Medulla oblongata (tissue), 1 donor: ENCODE data around the gene RNF121.
A peak's percentile ranks its signal among the peaks of the same experiment; 100 is the strongest.

Experiments
- DNase-seq: peaks from one replicate; pipeline ENCODE4 v3.0.0-alpha.2; 2015; ENCODE audit errors: extremely low spot score

The RNF121 gene

GRCh38 chr11:71988050-71988449, 59.2 kb downstream of the RNF121 start:
- no peak for DNase-seq

GRCh38 chr11:71990701-71991100, 61.9 kb downstream of the RNF121 start:
- no peak for DNase-seq

- peak; percentile 89 for DNase-seq
Measured at GRCh38 chr11:71991494-71991893, 62.6 kb downstream of the RNF121 start.

GRCh38 chr11:71992136-71992730, 63.4 kb downstream of the RNF121 start:
- DNase-seq: no peak

- DNase-seq: no peak
Measured at GRCh38 chr11:71994786-71995185, 65.9 kb downstream of the RNF121 start.

- no peak for DNase-seq
Measured at GRCh38 chr11:71995726-71996291, 67.0 kb downstream of the RNF121 start.

- no peak for DNase-seq
Measured at GRCh38 chr11:71996517-71996916, 67.7 kb downstream of the RNF121 start.

GRCh38 chr11:71996946-71997345, 68.1 kb downstream of the RNF121 start:
- DNase-seq: no peak

GRCh38 chr11:71997594-71997993, 68.7 kb downstream of the RNF121 start:
- DNase-seq: no peak

- no peak for DNase-seq
Measured at GRCh38 chr11:71998061-71998460, 69.2 kb downstream of the RNF121 start.

GRCh38 chr11:71998649-71999310, 69.9 kb downstream of the RNF121 start, which contains the start of gene IL18BP:
Gene IL18BP (plus strand): TSS chr11:71998909. CDS start chr11:71999985, 1,076 bp downstream.
- peak; percentile 65 for DNase-seq

- DNase-seq: no peak
Measured at GRCh38 chr11:71999362-71999761, 70.5 kb downstream of the RNF121 start.

- DNase-seq: no peak
Measured at GRCh38 chr11:71999798-72000197, 71.0 kb downstream of the RNF121 start.

- no peak for DNase-seq
Measured at GRCh38 chr11:72000202-72000867, 71.5 kb downstream of the RNF121 start.

GRCh38 chr11:72001285-72001684, 72.4 kb downstream of the RNF121 start:
- DNase-seq: no peak

GRCh38 chr11:72001834-72002591, 73.2 kb downstream of the RNF121 start:
- DNase-seq: no peak

- no peak for DNase-seq
Measured at GRCh38 chr11:72002841-72003775, 74.3 kb downstream of the RNF121 start.

GRCh38 chr11:72003776-72004171, 74.9 kb downstream of the RNF121 start:
- DNase-seq: no peak

- DNase-seq: no peak
Measured at GRCh38 chr11:72004515-72005346, 75.9 kb downstream of the RNF121 start.
